ENCODE results near the gene KPNA2.

DNA sequence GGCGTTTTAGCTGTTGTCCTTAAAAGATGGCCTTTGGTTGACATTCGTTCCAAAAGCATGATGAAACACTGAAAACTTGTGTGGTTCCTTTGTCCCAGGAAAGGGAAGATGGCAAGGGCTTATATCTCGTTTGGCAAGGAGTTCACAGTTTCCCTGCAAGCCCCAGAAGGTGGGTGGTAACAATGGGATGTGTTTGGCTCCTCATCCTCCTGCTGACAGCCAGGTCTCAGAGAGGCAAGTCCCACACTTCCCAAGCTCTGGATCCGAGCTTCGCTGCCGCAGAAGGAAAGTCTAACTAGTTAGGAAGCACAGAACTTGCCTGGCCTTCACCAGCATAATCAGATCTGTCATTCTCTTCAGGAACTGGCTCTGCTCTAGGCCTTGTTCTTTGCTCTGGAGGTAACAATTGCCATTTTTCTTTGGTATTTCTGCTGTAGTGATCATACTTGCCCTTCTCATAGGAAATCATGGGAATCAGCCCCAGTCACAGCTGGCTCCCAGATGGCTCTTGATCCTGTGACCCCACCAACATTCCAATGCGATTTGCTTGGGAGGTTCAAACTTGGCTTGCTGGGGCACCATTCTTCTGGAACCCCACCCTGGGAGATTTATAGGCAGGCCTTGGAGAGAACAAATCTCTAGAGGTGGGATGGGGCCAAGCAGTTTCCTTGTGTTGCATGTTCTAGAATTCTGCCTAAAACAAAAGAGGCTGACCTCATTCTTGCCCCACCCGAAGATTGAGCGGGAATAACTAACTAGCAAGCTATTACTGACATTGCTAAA, 17.9 kb downstream of the KPNA2 start:
- TF ChIP-seq, protein P1, sequence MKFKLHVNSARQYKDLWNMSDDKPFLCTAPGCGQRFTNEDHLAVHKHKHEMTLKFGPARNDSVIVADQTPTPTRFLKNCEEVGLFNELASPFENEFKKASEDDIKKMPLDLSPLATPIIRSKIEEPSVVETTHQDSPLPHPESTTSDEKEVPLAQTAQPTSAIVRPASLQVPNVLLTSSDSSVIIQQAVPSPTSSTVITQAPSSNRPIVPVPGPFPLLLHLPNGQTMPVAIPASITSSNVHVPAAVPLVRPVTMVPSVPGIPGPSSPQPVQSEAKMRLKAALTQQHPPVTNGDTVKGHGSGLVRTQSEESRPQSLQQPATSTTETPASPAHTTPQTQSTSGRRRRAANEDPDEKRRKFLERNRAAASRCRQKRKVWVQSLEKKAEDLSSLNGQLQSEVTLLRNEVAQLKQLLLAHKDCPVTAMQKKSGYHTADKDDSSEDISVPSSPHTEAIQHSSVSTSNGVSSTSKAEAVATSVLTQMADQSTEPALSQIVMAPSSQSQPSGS (IDR thresholded peaks at IDR 0.05; ENCODE audit: low read length), result no peak
- no peak for TF ChIP-seq EZH2 (IDR thresholded peaks at IDR 0.05; ENCODE audit: low read depth, low read length, severe bottlenecking)
- no peak for TF ChIP-seq TCF12 (IDR thresholded peaks at IDR 0.05; ENCODE audit: low read depth, low read length)
- no peak for TF ChIP-seq JUN (IDR thresholded peaks at IDR 0.05; ENCODE audit: low read depth, low read length)
- TF ChIP-seq, protein P2, sequence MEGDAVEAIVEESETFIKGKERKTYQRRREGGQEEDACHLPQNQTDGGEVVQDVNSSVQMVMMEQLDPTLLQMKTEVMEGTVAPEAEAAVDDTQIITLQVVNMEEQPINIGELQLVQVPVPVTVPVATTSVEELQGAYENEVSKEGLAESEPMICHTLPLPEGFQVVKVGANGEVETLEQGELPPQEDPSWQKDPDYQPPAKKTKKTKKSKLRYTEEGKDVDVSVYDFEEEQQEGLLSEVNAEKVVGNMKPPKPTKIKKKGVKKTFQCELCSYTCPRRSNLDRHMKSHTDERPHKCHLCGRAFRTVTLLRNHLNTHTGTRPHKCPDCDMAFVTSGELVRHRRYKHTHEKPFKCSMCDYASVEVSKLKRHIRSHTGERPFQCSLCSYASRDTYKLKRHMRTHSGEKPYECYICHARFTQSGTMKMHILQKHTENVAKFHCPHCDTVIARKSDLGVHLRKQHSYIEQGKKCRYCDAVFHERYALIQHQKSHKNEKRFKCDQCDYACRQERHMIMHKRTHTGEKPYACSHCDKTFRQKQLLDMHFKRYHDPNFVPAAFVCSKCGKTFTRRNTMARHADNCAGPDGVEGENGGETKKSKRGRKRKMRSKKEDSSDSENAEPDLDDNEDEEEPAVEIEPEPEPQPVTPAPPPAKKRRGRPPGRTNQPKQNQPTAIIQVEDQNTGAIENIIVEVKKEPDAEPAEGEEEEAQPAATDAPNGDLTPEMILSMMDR (IDR thresholded peaks at IDR 0.05; ENCODE audit: control extremely low read depth in 1 of 3, insufficient read depth in 1 of 3, low read depth in 1 of 3, low read length in 3 of 3), result no peak
- no peak for TF ChIP-seq SP1 (IDR thresholded peaks at IDR 0.05; ENCODE audit: low read depth, low read length)
- TF ChIP-seq POLR2A (IDR thresholded peaks at IDR 0.05; ENCODE audit: control extremely low read depth in 1 of 2, low read depth in 2 of 2, low read length in 2 of 2), result no peak
- TF ChIP-seq TEAD4 (IDR thresholded peaks at IDR 0.05; ENCODE audit: low read depth, low read length), result no peak
- TF ChIP-seq SP2 (IDR thresholded peaks at IDR 0.05; ENCODE audit: low read length), result no peak
- TF ChIP-seq ZNF274 (IDR thresholded peaks at IDR 0.05; ENCODE audit: borderline replicate concordance, extremely low read depth, low read length), result no peak
- no peak for TF ChIP-seq POLR2AphosphoS5 (IDR thresholded peaks at IDR 0.05; ENCODE audit: low read depth, low read length)
- TF ChIP-seq EP300 (IDR thresholded peaks at IDR 0.05; ENCODE audit: borderline replicate concordance in 1 of 2, low read depth in 2 of 2, low read length in 2 of 2), result no peak

Measured in H1 (cell line).